GM11168 (cell line): Measurements from ENCODE around the gene ARHGAP26.

Source experiments
- in situ Hi-C: fragments of 300-500 bp; cut with MboI; formaldehyde crosslinking; loops from one replicate; pipeline ENCODE4 v1.12.0; 2022; ENCODE audit warnings: low sequenced_read_pairs; ENCODE audit not compliant: unreplicated experiment

The ARHGAP26 gene

GRCh38 chr5:142995621-142996020, 225.4 kb downstream of the ARHGAP26 start:
- in situ Hi-C loops, result loop anchor here (10.0 kb wide), 1 partner anchor 829 kb away; no protein-coding TSS in a partner anchor

- in situ Hi-C loops, result loop anchor here (10.0 kb wide), 1 partner anchor 827 kb away; no protein-coding TSS in a partner anchor
These were observed 227.4 kb downstream of the ARHGAP26 start for GRCh38 chr5:142997591-142997990.

DNA sequence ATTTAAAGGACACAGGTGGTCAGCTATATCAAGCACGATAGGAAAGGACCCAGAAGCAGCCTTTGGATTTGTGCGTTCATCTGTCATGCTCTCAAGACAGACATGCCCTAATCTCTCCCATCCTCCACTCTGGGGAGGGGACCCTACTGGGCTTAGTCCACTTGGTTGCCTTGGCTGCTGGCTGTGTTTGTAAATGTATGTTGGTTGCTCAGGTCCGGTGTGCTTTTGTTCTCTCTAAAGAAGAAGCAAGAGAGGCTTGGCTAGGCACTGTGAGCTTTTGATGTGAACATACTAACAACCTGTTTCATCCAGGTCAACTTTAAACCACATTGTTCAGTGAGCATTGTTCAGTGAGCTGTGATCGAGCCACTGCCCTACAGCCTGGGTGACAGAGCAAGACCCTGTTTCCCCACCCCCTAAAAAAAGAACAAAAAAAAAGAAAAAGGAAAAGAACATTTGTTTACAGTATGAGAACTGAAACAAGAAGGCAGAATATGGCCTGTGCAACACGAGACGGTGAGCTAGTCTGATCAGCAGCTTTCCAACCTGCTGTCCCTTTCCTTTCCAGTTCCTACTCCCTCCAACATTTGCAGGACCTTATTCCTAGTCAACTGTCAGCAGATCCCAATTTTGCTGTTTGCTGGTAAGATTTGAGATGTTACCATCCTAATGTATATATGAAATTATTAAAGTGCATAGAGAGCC, 228.3 kb downstream of the ARHGAP26 start:
- in situ Hi-C loops, result loop anchor here (10.0 kb wide), 1 partner anchor 826 kb away; no protein-coding TSS in a partner anchor

- in situ Hi-C loops, result loop anchor here (25.0 kb wide), 2 partner anchors 587 to 962 kb away; no protein-coding TSS in a partner anchor
These were observed 230.4 kb downstream of the ARHGAP26 start for GRCh38 chr5:143000551-143000950.

DNA sequence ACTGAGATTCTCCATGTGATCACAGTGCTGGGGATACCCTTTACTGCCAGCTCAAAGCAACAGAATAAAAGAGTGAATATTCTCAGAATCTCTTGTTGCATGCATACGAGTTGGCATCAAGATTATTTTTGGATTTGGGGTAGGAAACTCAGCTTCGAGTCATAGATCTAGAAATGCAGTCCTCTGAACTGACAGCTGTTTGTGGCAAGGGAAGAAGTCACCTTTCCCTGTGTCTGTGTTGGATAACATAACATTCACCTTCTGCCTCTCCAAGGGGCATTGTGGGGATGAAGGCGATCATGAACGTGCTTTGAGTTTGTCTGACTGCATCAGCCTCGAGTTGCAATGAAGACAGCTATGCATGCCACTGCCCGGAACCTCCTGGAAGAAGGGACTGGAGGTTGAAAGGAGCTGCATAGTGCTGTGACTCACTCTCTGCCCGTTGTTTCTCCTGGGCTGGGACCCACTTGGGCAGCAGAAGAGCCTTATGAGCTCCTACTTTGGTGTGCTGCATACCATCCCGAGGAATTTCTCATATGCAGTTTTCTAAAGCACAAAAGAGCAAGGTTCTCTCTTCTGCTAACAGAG, 231.7 kb downstream of the ARHGAP26 start:
- in situ Hi-C loops, result loop anchor here (25.0 kb wide), 2 partner anchors 585 to 960 kb away; no protein-coding TSS in a partner anchor

GRCh38 chr5:143002459-143003327, 232.5 kb downstream of the ARHGAP26 start:
- in situ Hi-C loops, result loop anchor here (25.0 kb wide), 2 partner anchors 585 to 960 kb away; no protein-coding TSS in a partner anchor

- in situ Hi-C loops, result loop anchor here (25.0 kb wide), 2 partner anchors 584 to 959 kb away; no protein-coding TSS in a partner anchor
These were observed 233.1 kb downstream of the ARHGAP26 start for GRCh38 chr5:143003328-143003636.

- in situ Hi-C loops, result loop anchor here (25.0 kb wide), 2 partner anchors 583 to 958 kb away; no protein-coding TSS in a partner anchor
These were observed 234.4 kb downstream of the ARHGAP26 start for GRCh38 chr5:143004361-143005145.

DNA sequence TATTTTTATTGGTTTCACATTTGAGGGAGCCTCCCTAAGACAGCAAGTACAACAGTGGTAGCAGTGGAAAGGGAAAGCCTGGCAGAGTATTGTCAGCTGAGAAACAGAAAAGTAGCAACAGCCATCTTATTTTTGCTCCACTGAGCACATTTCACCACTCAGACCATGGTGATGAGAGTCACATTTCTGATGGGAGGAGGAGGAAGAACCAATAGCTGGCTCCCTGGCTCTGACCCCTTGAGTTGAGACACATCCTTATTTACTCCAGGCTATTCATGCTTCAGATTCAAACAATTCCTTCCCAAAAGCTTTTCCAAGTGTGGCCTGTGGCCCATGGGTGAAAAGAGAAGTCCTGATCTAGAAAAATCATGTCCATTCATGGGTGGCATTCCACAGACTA, 236.3 kb downstream of the ARHGAP26 start:
- in situ Hi-C loops, result loop anchor here (25.0 kb wide), 2 partner anchors 581 to 956 kb away; no protein-coding TSS in a partner anchor

DNA sequence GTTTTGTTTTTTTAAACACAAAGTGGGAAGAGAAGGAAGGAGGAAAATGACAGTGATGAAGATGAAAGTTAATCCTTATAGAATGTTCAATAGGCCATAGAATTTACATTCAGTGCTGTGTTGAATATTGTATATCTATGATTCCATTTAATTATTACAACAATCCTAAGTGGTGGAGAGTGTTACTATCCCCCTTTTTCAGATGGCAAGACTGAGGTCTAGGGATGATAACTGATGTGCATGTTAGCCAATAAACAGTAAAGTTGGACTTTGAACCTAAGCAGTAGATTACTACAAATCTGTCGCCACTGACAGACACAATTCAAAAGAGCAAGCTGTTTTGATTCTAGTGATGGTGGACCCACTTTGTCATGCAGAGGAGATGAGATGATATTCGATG, 237.9 kb downstream of the ARHGAP26 start:
- in situ Hi-C loops, result loop anchor here (25.0 kb wide), 2 partner anchors 579 to 954 kb away; no protein-coding TSS in a partner anchor

DNA sequence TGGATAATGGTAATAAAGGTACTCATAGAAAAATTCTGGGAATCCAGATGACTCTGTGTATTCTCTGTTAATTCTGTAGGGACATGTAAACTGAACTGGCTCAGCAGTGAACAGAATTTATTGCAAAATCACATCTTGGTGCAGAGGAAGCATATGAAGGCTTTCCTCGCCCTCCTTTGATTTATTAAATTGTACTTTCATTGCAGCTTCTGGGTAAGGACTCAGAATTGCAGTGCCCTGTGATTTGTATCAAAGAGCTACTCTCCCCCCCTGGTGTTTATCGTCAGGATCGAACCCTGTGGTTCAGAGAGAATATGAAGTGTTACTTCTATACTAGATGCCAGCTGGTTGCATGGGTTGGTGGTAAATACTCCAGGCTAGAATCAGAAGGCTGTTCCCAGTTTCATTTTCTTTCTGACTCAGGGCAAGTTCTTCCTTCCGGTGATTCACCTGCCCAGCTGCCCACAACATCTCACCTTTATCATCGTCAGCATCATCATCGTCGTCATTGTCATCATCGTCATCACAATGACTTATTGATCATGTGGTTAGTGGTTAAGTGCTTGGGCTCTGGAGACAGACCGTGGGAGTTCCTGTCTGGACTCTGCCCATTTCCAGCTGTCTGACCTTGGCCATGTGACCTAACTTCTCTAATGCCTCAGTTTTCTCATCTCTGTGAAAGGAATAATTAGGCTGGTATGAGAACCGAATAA, 238.8 kb downstream of the ARHGAP26 start:
- in situ Hi-C loops, result loop anchor here (25.0 kb wide), 2 partner anchors 578 to 953 kb away; no protein-coding TSS in a partner anchor

GRCh38 chr5:143010351-143010750, 240.2 kb downstream of the ARHGAP26 start:
- in situ Hi-C loops, result loop anchor here (25.0 kb wide), 2 partner anchors 577 to 952 kb away; no protein-coding TSS in a partner anchor

- in situ Hi-C loops, result loop anchor here (25.0 kb wide), 2 partner anchors 576 to 951 kb away; no protein-coding TSS in a partner anchor
These were observed 241.4 kb downstream of the ARHGAP26 start for GRCh38 chr5:143011585-143011984.

DNA sequence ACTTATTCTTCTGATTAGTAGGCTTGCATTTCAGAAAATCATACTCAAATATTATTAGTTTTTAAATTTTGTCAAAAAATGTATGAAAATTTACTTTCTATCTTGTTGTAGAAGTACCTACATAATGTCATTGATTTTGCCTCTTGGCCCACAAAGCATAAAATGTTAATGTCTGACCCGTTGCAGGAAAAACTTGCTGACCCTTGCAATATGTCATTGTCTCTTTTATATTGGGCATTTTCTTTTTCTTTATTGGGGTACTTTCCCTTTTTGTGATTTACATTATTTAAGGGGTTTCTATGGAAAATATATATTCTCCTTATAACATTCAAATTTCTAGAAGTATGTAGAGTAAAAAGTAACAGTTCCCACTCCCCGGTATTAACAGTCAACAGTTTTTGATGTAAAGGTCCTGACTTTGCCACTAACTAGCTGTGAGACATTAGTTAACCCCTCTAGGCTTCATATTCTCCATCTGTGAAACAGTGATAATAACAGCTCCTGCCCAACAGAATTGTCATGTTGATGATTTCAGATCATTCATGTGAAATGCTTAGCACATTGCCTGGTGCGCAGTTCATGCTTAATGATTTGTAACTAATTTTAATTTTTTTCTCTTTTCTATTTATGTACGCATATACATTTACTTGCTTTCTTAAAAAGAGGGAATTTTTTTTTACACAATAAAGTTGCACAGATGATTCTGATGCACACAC, 243.2 kb downstream of the ARHGAP26 start:
- in situ Hi-C loops, result loop anchor here (25.0 kb wide), 2 partner anchors 574 to 949 kb away; no protein-coding TSS in a partner anchor

DNA sequence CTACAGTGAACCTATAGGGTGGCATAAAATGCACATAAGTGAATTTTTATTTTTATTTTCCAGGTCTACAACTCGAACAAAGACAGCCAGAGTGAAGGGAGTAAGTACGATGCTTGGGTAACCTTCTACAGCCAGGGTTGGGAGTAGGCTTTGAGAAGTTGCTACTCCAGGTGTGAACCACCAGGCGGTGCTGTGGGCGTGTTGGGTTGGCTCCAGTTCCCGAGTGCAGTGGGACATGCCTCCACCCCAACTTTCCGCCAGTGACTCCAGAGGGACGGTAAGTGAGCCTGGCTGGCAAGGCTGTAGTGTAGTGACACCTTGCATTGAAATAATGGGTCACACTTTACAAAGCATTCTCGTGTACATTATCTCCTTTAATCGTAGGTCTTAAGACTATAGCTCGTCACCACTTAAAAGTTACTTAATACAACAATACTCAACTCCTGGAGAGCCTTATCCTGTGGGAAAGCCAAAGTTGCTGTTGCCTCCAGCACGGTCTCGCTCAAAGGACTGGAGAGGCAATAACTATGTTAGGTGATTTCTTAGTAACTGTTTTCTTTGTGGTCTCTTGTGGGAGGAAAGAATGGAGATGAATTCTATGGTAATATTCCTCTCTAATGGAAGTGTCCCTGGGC, 244.0 kb downstream of the ARHGAP26 start:
- in situ Hi-C loops, result loop anchor here (25.0 kb wide), 2 partner anchors 573 to 948 kb away; no protein-coding TSS in a partner anchor

- in situ Hi-C loops, result loop anchor here (25.0 kb wide), 2 partner anchors 570 to 945 kb away; no protein-coding TSS in a partner anchor
These were observed 246.8 kb downstream of the ARHGAP26 start for GRCh38 chr5:143016777-143017516.

- in situ Hi-C loops, result loop anchor here (25.0 kb wide), 2 partner anchors 570 to 945 kb away; no protein-coding TSS in a partner anchor
These were observed 247.4 kb downstream of the ARHGAP26 start for GRCh38 chr5:143017541-143017940.
